H9 (cell line): ENCODE measurements around the gene SNX18. TPM values are rescaled to one million over a fixed set of nuclear protein-coding genes. Genes with fewer than 3 reads are reported as not detected.

Source experiments
- DNase-seq: peaks from one replicate; pipeline ENCODE4 v3.0.0-alpha.2; 2017
- H2AFZ ChIP-seq: one replicate; pipeline ENCODE4 v1.6.1; 2013; ENCODE audit warnings: mild to moderate bottlenecking, low read length, control low read depth, moderate library complexity
- H2AK5ac ChIP-seq: 2 replicates; pipeline ENCODE4 v1.6.1; 2013; ENCODE audit warnings: low read length, control low read depth, mixed read lengths; ENCODE audit not compliant: insufficient read length
- H2BK120ac ChIP-seq: one replicate; pipeline ENCODE4 v1.6.1; 2013; ENCODE audit warnings: low read depth, mild to moderate bottlenecking, low read length, control low read depth, inconsistent platforms; ENCODE audit not compliant: poor library complexity, severe bottlenecking
- H2BK12ac ChIP-seq: 2 replicates; pipeline ENCODE4 v1.6.1; 2013; ENCODE audit warnings: low read length, control low read depth, mixed read lengths, low read depth; ENCODE audit not compliant: insufficient read length
- H2BK15ac ChIP-seq: 2 replicates; pipeline ENCODE4 v1.6.1; 2013; ENCODE audit warnings: low read depth, low read length, control low read depth
- H2BK20ac ChIP-seq: one replicate; pipeline ENCODE4 v1.6.1; 2013; ENCODE audit warnings: low read depth, mild to moderate bottlenecking, low read length, control low read depth, inconsistent platforms; ENCODE audit not compliant: poor library complexity, severe bottlenecking
- H2BK5ac ChIP-seq: 2 replicates; pipeline ENCODE4 v1.6.1; 2013; ENCODE audit warnings: low read length, control low read depth, mixed read lengths; ENCODE audit not compliant: insufficient read length
- H3K14ac ChIP-seq: 2 replicates; pipeline ENCODE4 v1.6.1; 2013; ENCODE audit warnings: low read length, control low read depth; ENCODE audit not compliant: insufficient read depth
- H3K18ac ChIP-seq: 2 replicates; pipeline ENCODE4 v1.6.1; 2013; ENCODE audit warnings: low read depth, mild to moderate bottlenecking, mixed read lengths, low read length, control low read depth; ENCODE audit not compliant: insufficient read length
- H3K23ac ChIP-seq: 2 replicates; pipeline ENCODE4 v1.6.1; 2013; ENCODE audit warnings: low read length, control low read depth, mixed read lengths, low read depth; ENCODE audit not compliant: insufficient read length
- H3K23me2 ChIP-seq: 2 replicates; pipeline ENCODE4 v1.6.1; 2013; ENCODE audit warnings: low read depth, mild to moderate bottlenecking, mixed read lengths, low read length, control low read depth; ENCODE audit not compliant: insufficient read length, poor library complexity, severe bottlenecking
- H3K27ac ChIP-seq: 2 replicates; pipeline ENCODE4 v1.5.1; 2013; ENCODE audit warnings: low read length, control low read depth, mixed read lengths, low read depth; ENCODE audit not compliant: insufficient read length
- H3K27me3 ChIP-seq: 2 replicates; pipeline ENCODE4 v1.6.1; 2013; ENCODE audit warnings: low read length, control low read depth, inconsistent platforms; ENCODE audit not compliant: insufficient read depth
- H3K4ac ChIP-seq: 2 replicates; pipeline ENCODE4 v1.6.1; 2013; ENCODE audit warnings: low read depth, mild to moderate bottlenecking, control low read depth, inconsistent platforms, low read length, moderate library complexity
- H3K4me1 ChIP-seq: 2 replicates; pipeline ENCODE4 v1.6.1; 2013; ENCODE audit warnings: low read length, control low read depth, inconsistent platforms; ENCODE audit not compliant: insufficient read depth
- H3K4me2 ChIP-seq: 2 replicates; pipeline ENCODE4 v1.6.1; 2013; ENCODE audit warnings: low read length, control low read depth, mixed read lengths; ENCODE audit not compliant: insufficient read length, insufficient read depth
- H3K56ac ChIP-seq: 2 replicates; pipeline ENCODE4 v1.6.1; 2013; ENCODE audit warnings: low read depth, mild to moderate bottlenecking, mixed read lengths, low read length, control low read depth; ENCODE audit not compliant: insufficient read length
- H3K79me1 ChIP-seq: 2 replicates; pipeline ENCODE4 v1.6.1; 2013; ENCODE audit warnings: low read depth, mild to moderate bottlenecking, moderate library complexity, low read length, control low read depth, inconsistent platforms; ENCODE audit not compliant: insufficient read depth, poor library complexity, severe bottlenecking
- H3K79me2 ChIP-seq: 2 replicates; pipeline ENCODE4 v1.6.1; 2013; ENCODE audit warnings: low read length, control low read depth, inconsistent platforms; ENCODE audit not compliant: insufficient read depth
- H3K9ac ChIP-seq: 2 replicates; pipeline ENCODE4 v1.6.1; 2013; ENCODE audit warnings: low read length, control low read depth, mixed read lengths; ENCODE audit not compliant: insufficient read length; ENCODE audit errors: extremely low read depth
- H3K9me3 ChIP-seq: one replicate; pipeline ENCODE4 v1.6.1; 2013; ENCODE audit warnings: low read depth, low read length, inconsistent platforms; ENCODE audit not compliant: control insufficient read depth
- H3T11ph ChIP-seq: one replicate; pipeline ENCODE4 v1.6.1; 2013; ENCODE audit warnings: mild to moderate bottlenecking, low read length, control low read depth, inconsistent platforms
- H4K20me1 ChIP-seq: one replicate; pipeline ENCODE4 v1.6.1; 2013; ENCODE audit not compliant: control insufficient read depth, insufficient read length, insufficient read depth
- H4K5ac ChIP-seq: 2 replicates; pipeline ENCODE4 v1.6.1; 2013; ENCODE audit warnings: low read depth, mild to moderate bottlenecking, mixed read lengths, low read length, control low read depth; ENCODE audit not compliant: insufficient read length
- H4K8ac ChIP-seq: replicated peaks from 2 replicates; pipeline ENCODE4 v1.6.1; 2013; ENCODE audit warnings: low read length, control low read depth, mixed read lengths, low read depth; ENCODE audit not compliant: insufficient read length
- H4K91ac ChIP-seq: 2 replicates; pipeline ENCODE4 v1.6.1; 2013; ENCODE audit warnings: low read depth, mild to moderate bottlenecking, moderate library complexity, mixed read lengths, low read length, control low read depth; ENCODE audit not compliant: insufficient read length
- H3K27ac Mint-ChIP-seq, 3 experiments: 2 replicates in 2 of 3; 3 replicates in 1 of 3; pipeline ENCODE4 v1.8.0; 2020 to 2021; ENCODE audit warnings: mixed read lengths in 3 of 3, mild to moderate bottlenecking in 1 of 3, moderate library complexity in 1 of 3
- H3K27me3 Mint-ChIP-seq: 2 replicates; pipeline ENCODE4 v1.8.0; 2021; ENCODE audit warnings: low read depth, mild to moderate bottlenecking, moderate library complexity, mixed read lengths
- H3K36me3 Mint-ChIP-seq, 3 experiments: 2 replicates in 2 of 3; 3 replicates in 1 of 3; pipeline ENCODE4 v1.8.0; 2020 to 2021; ENCODE audit warnings: low read depth in 3 of 3, mixed read lengths in 3 of 3; ENCODE audit not compliant: insufficient read depth in 1 of 3
- H3K4me1 Mint-ChIP-seq, 2 experiments: 2 replicates each; pipeline ENCODE4 v1.8.0; 2020; ENCODE audit warnings: mixed read lengths in 2 of 2
- H3K4me3 Mint-ChIP-seq, 2 experiments: 2 replicates in 1 of 2; 3 replicates in 1 of 2; pipeline ENCODE4 v1.8.0; 2020 to 2021; ENCODE audit warnings: mild to moderate bottlenecking in 2 of 2, mixed read lengths in 2 of 2, moderate library complexity in 1 of 2
- H3K9me3 Mint-ChIP-seq, 2 experiments: 2 replicates in 1 of 2; 3 replicates in 1 of 2; pipeline ENCODE4 v1.8.0; 2020; ENCODE audit warnings: mild to moderate bottlenecking in 2 of 2, mixed read lengths in 2 of 2, moderate library complexity in 1 of 2
- CTCF ChIP-seq: fragments of 200-600 bp; sonication (generic); conservative IDR thresholded peaks from 3 replicates; pipeline ENCODE4 v1.8.0; 2021; ENCODE audit warnings: antibody characterized with exemption, mild to moderate bottlenecking
- WGBS: extraction: QIAGEN DNeasy Blood & Tissue Kit; methylation state at CpG from one replicate; pipeline ENCODE4 v1.1.7; 2013; ENCODE audit warnings: missing lambda C conversion rate, low lambda C conversion rate, mixed read lengths; ENCODE audit not compliant: insufficient read length; ENCODE audit errors: extremely low coverage; 5-methylcytosine and 5-hydroxymethylcytosine counted together
- total RNA-seq: library from RNA; stranded (reverse); gene quantifications from 2 replicates; pipeline ENCODE4 v1.2.1, GENCODE V29; 2021

Gene SNX18
- total RNA-seq, 1 experiment from 2014 or later = 17.2 TPM

GRCh38 chr5:54553659-54554207 is 36.2 kb downstream of the SNX18 start:
- Mint-ChIP-seq H3K9me3 (no peaks in the 10 kb centered on the region), H3K27ac (no peak overlapping the region), H3K4me3 (no peak overlapping the region), H3K36me3 (no peaks in the 10 kb centered on the region), H3K27me3 (no peaks in the 10 kb centered on the region), H3K4me1 (no peaks in the 10 kb centered on the region)
- H3K9ac ChIP-seq = no peak overlapping the region
- H2BK20ac ChIP-seq = no peak overlapping the region
- H4K20me1 ChIP-seq = no peaks in the 10 kb centered on the region
- no peak overlapping the region for H3K4ac ChIP-seq
- no peak overlapping the region for H2BK12ac ChIP-seq
- no peaks in the 10 kb centered on the region for H3K23me2 ChIP-seq
- no peak overlapping the region for H3T11ph ChIP-seq
- no CpG with 5 or more reads among the region's 4 CpGs for WGBS
- H2AFZ ChIP-seq = no peak overlapping the region
- H3K79me2 ChIP-seq = no peaks in the 10 kb centered on the region
- H3K9me3 ChIP-seq = no peaks in the 10 kb centered on the region
- no peak overlapping the region for H4K8ac ChIP-seq
- no peak overlapping the region for H2BK120ac ChIP-seq
- H4K5ac ChIP-seq = no peak overlapping the region
- no peak overlapping the region for H3K4me2 ChIP-seq
- no peak overlapping the region for H2BK5ac ChIP-seq
- H3K79me1 ChIP-seq = no peaks in the 10 kb centered on the region
- H3K23ac ChIP-seq = no peak overlapping the region
- no peak for DNase-seq
- H3K27me3 ChIP-seq = no peaks in the 10 kb centered on the region
- H3K56ac ChIP-seq = no peak overlapping the region
- H4K91ac ChIP-seq = no peak overlapping the region
- no peak overlapping the region for H3K14ac ChIP-seq
- H2AK5ac ChIP-seq = no peak overlapping the region
- no peak overlapping the region for H2BK15ac ChIP-seq
- no peaks in the 10 kb centered on the region for H3K4me1 ChIP-seq
- no peak overlapping the region for H3K27ac ChIP-seq
- TF ChIP-seq CTCF = no peak
- H3K18ac ChIP-seq = no peak overlapping the region
